Globus pallidus (tissue), 1 donor: Measurements from ENCODE around the gene CCDC167.

ENCODE experiments used
- DNase-seq: peaks from one replicate; pipeline ENCODE4 v3.0.0-alpha.2; 2015; ENCODE audit warnings: low spot score

Gene CCDC167

GRCh38 chr6:37528541-37528940 lies 28.8 kb upstream of the CCDC167 start:
- no peak for DNase-seq

- no peak for DNase-seq
These were observed 26.0 kb upstream of the CCDC167 start for GRCh38 chr6:37525460-37526357.

GRCh38 chr6:37524970-37525318 lies 25.3 kb upstream of the CCDC167 start:
- no peak for DNase-seq

GRCh38 chr6:37524025-37524969 lies 24.6 kb upstream of the CCDC167 start:
- DNase-seq = no peak

GRCh38 chr6:37523412-37523811 lies 23.7 kb upstream of the CCDC167 start:
- DNase-seq = no peak

- DNase-seq = no peak
These were observed 23.1 kb upstream of the CCDC167 start for GRCh38 chr6:37522836-37523235.

GRCh38 chr6:37521674-37522073 lies 22.0 kb upstream of the CCDC167 start:
- no peak for DNase-seq

- no peak for DNase-seq
These were observed 21.2 kb upstream of the CCDC167 start for GRCh38 chr6:37520926-37521325.

GRCh38 chr6:37519461-37519860 lies 19.8 kb upstream of the CCDC167 start:
- DNase-seq = no peak

- no peak for DNase-seq
These were observed 18.4 kb upstream of the CCDC167 start for GRCh38 chr6:37518116-37518515.

GRCh38 chr6:37517411-37517812 lies 17.7 kb upstream of the CCDC167 start:
- no peak for DNase-seq

- DNase-seq = no peak
These were observed 17.3 kb upstream of the CCDC167 start for GRCh38 chr6:37516920-37517405.

- peak; percentile 75 for DNase-seq
These were observed 16.6 kb upstream of the CCDC167 start for GRCh38 chr6:37516076-37516919.

GRCh38 chr6:37515712-37516075 lies 16.0 kb upstream of the CCDC167 start:
- DNase-seq = no peak

- no peak for DNase-seq
These were observed 15.1 kb upstream of the CCDC167 start for GRCh38 chr6:37514837-37515236.

- DNase-seq = no peak
These were observed 14.7 kb upstream of the CCDC167 start for GRCh38 chr6:37514321-37514771.

- no peak for DNase-seq
These were observed 13.9 kb upstream of the CCDC167 start for GRCh38 chr6:37513576-37513975.

GRCh38 chr6:37513155-37513554 lies 13.5 kb upstream of the CCDC167 start:
- no peak for DNase-seq

GRCh38 chr6:37512400-37513011 lies 12.8 kb upstream of the CCDC167 start:
- DNase-seq = no peak

GRCh38 chr6:37511910-37512399 lies 12.3 kb upstream of the CCDC167 start:
- no peak for DNase-seq

GRCh38 chr6:37511201-37511600 lies 11.5 kb upstream of the CCDC167 start:
- DNase-seq = no peak
